ENCODE measurements around the gene CTDP1.
"Not testable (repeated sequence)": the region's sequence is repeated elsewhere in the genome, so short reads cannot be mapped to it uniquely, and the experiment has no call there.

The CTDP1 gene

GRCh38 chr18:79717555-79718074 lies 38.0 kb downstream of the CTDP1 start:
- H3K4me3 ChIP-seq: no peak overlapping the region
- H3K27ac ChIP-seq: no peak overlapping the region
- peaks cover 71 to 96% (median 79%) of the 10 kb centered on the region in 3 donors for H3K36me3 ChIP-seq
- no peaks in the 10 kb centered on the region for H3K27me3 ChIP-seq
- DNase-seq: no peak
- no peak for TF ChIP-seq CTCF (IDR thresholded peaks at IDR 0.05)
- H3K4me1 ChIP-seq: no peaks in the 10 kb centered on the region
- H3K9me3 ChIP-seq: no peaks in the 10 kb centered on the region
- intact Hi-C loops (cut with DNase I; ENCODE audit: low total_unique reads): no loop called here

GRCh38 chr18:79718126-79718525 lies 38.5 kb downstream of the CTDP1 start:
- H3K27me3 ChIP-seq: no peaks in the 10 kb centered on the region
- TF ChIP-seq CTCF (IDR thresholded peaks at IDR 0.05): no peak
- no peak for DNase-seq
- H3K36me3 ChIP-seq: peaks cover 75 to 96% (median 79%) of the 10 kb centered on the region in 3 donors
- no peaks in the 10 kb centered on the region for H3K9me3 ChIP-seq
- no peaks in the 10 kb centered on the region for H3K4me1 ChIP-seq
- H3K27ac ChIP-seq: no peak overlapping the region
- no peak overlapping the region for H3K4me3 ChIP-seq
- intact Hi-C loops (cut with DNase I; ENCODE audit: low total_unique reads): no loop called here

- H3K4me3 ChIP-seq: no peak overlapping the region
- H3K9me3 ChIP-seq: no peaks in the 10 kb centered on the region
- intact Hi-C loops (cut with DNase I; ENCODE audit: low total_unique reads): no loop called here
- no peak for DNase-seq
- no peaks in the 10 kb centered on the region for H3K4me1 ChIP-seq
- TF ChIP-seq CTCF (IDR thresholded peaks at IDR 0.05): no peak
- H3K27ac ChIP-seq: no peak overlapping the region
- H3K27me3 ChIP-seq: no peaks in the 10 kb centered on the region
- H3K36me3 ChIP-seq: peaks cover 78 to 95% (median 82%) of the 10 kb centered on the region in 3 donors
Observed at GRCh38 chr18:79718878-79719477, 39.4 kb downstream of the CTDP1 start.

GRCh38 chr18:79719478-79720358 lies 40.1 kb downstream of the CTDP1 start:
- H3K4me3 ChIP-seq; intact Hi-C loops (cut with DNase I; ENCODE audit: low total_unique reads); H3K9me3 ChIP-seq; DNase-seq; H3K4me1 ChIP-seq; H3K27me3 ChIP-seq; H3K27ac ChIP-seq: not testable (repeated sequence)
- H3K36me3 ChIP-seq: peaks cover 70 to 95% (median 80%) of the 10 kb centered on the region in 3 donors

- DNase-seq: no peak
- Histone ChIP-seq H3K27ac (no peak overlapping the region), H3K9me3 (no peaks in the 10 kb centered on the region), H3K36me3 (peaks cover 64 to 95% (median 73%) of the 10 kb centered on the region in 3 donors), H3K4me1 (no peaks in the 10 kb centered on the region), H3K4me3 (no peak overlapping the region), H3K27me3 (no peaks in the 10 kb centered on the region)
- no peak for TF ChIP-seq CTCF (IDR thresholded peaks at IDR 0.05)
- intact Hi-C loops (cut with DNase I; ENCODE audit: low total_unique reads): no loop called here
Observed at GRCh38 chr18:79720359-79720733, 40.7 kb downstream of the CTDP1 start.

- DNase-seq: no peak
- TF ChIP-seq CTCF (IDR thresholded peaks at IDR 0.05): no peak
- H3K27ac ChIP-seq: no peak overlapping the region
- no peaks in the 10 kb centered on the region for H3K9me3 ChIP-seq
- H3K4me1 ChIP-seq: no peaks in the 10 kb centered on the region
- no peaks in the 10 kb centered on the region for H3K27me3 ChIP-seq
- peaks cover 41 to 69% (median 54%) of the 10 kb centered on the region in 3 donors for H3K36me3 ChIP-seq
- no peak overlapping the region for H3K4me3 ChIP-seq
- intact Hi-C loops (cut with DNase I; ENCODE audit: low total_unique reads): no loop called here
Observed at GRCh38 chr18:79723036-79723435, 43.4 kb downstream of the CTDP1 start.

Data from tibial artery (tissue), 4 donors.